IPS DF 19.7 (cell line): ENCODE results near the gene KIF25.
A peak's percentile ranks its signal among the peaks of the same experiment; 100 is the strongest.

Experiments
- DNase-seq: peaks from one replicate; pipeline ENCODE4 v3.0.0-alpha.2; 2013; ENCODE audit warnings: low read depth, low spot score

Gene KIF25

GRCh38 chr6:168016721-168017525 lies 19.5 kb downstream of the KIF25 start:
- no peak for DNase-seq

DNA sequence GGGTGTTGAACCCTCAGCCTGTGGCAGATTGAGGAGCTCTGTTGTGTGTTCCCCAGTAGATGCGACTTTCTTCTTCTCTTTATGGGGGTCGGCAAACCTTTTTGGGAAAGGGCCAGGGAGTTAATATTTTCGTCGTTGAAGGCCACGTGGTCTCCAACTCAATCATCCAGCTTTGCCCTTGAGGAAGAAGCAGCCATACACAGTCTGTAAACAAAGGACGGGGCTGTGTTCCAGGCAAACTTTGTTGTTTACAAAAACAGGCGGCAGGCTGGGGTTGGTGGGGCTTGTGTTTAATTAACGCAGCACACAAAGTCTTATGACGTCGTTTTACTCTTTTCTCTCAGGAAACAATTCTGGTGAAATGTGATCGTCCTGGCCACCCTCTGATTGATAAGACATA lies 20.2 kb downstream of the KIF25 start:
- no peak for DNase-seq

DNA sequence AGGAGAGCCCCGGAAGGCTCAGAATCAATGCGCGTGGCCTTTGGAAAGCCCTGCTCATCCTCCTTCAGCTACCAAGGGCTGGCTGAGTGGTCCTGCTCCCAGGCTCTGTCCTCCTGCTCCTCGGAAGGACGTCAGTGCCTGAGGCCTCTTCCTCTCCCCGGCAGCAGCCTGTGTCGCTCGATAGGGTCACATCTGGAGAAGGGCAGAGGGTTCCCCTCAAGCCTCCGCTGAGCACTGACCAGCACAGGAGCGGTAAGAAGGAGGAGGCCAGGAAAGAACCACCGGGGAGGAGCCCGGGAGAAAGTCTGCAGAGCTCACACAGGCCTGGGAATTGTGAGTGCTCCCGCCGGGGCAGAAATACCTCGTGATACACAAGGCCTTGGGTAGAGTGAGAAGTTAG lies 21.2 kb downstream of the KIF25 start:
- no peak for DNase-seq

GRCh38 chr6:168020242-168020641 lies 22.8 kb downstream of the KIF25 start:
- DNase-seq: no peak

DNA sequence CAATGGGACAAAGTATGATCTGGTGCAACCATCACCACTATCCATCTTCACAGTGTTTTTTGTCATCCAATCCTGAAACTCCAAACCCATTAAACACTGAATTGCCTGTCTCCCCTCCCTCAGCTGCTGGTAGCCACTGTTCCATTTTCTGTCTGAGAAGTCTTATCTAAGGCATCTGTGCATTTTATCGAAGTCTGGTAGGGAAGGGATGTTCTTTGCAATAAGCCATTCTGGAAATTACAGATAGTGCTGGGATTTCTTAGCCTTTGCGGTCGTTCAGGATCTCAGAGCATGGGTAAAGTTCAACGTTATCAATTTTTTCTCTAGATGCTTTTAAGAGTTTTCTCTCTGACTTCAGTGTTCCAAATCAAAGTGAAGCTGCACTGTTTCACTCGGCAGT lies 24.1 kb downstream of the KIF25 start:
- DNase-seq: no peak

GRCh38 chr6:168022488-168023321 lies 25.2 kb downstream of the KIF25 start:
- no peak for DNase-seq

GRCh38 chr6:168024951-168025510 lies 27.6 kb downstream of the KIF25 start:
- no peak for DNase-seq

DNA sequence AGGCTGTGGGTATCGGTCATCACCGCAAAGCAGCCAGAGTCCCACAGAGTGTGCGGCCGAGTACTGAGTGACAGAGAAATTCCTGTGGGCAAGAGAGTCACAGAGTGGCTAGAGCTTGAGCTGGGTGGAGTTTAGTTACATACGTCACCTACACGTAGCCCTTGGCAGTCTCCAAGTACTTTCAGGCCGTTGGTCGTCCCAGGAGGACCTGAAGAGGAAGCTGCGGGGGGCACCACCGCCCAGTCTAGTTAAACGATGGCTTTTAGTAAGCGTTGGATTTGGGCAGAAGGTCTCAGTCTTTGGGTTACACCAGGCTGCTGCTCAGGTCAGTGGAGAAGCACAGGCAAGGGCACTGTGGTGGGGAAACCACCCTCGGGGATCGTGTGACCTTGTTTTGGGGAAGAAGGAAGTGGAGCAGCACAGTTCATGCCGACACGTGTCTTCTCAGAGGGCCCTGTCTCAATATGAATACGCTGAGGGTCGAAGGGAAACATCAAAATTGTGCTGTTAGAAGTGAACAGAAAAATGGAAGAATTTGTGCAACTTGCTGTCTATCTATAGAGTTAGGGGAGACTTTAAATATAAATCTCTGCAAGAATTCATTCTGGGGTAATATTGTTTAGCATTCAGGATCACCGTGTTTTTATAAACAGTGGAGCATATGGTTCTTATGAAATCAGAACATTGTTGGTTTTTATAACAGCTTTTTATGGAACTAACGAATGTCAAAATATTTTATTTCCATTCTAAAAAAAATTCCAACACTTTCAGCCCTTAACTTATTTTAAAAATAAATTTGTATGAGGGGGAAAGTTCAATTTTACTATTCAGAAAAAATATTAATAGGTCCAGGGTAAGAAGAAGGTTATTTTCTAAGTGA lies 28.6 kb downstream of the KIF25 start:
- DNase-seq: no peak

DNA sequence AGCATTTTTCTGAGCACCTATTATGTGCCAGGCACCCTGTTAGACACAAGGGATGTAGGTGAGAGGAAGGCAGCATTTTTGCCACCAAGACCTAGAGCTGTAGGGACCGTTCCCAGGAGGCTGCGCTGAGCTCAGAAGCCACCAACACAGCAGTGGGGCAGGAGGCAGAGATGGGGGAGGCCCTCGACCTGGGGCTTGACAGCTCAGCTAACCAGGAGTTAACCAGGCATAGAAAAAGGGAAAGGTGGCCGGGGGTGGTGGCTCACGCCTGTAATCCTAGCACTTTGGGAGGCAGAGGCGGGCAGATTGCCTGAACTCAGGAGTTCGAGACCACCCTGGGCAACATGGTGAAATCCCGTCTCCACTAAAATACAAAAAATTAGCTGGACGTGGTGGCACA lies 29.5 kb downstream of the KIF25 start:
- DNase-seq: no peak

DNA sequence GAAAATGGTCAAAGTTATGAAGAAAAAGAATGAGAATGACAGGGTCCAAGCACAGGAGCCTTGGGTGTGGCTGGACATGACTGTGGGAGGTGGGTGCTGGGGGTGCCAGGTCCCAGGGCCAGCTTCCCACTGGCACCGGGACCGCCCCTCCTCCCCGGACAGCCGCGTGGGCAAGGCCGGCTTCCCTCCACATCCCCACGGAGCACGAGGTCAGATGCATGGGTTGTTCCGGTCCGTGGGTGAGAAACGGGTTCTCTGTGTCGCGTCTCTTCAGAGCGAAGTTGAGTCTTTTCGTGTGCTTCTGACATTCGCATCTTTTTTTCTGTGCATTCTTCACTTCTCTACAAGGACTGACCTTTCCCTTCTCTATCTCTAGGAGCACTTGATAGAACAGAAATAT lies 30.1 kb downstream of the KIF25 start:
- DNase-seq: no peak

DNA sequence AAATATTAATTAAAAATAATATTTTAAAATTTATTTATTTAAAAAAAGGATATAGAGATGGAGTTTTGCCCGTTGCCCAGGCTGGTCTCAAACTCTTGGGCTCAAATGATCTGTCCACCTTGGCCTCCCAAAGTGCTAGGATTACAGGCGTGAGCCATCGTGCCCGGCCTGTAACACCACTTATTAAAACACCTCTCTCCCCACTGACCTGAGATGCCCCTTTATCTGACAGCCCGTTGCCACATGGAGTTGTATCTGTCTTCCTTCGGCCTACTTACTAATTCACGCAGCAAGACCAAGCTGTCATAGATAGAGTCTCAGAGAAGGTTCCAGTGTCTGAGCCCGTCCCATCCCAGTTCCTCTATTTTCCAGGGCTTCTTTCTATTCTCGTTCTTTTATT lies 30.7 kb downstream of the KIF25 start:
- DNase-seq: no peak

DNA sequence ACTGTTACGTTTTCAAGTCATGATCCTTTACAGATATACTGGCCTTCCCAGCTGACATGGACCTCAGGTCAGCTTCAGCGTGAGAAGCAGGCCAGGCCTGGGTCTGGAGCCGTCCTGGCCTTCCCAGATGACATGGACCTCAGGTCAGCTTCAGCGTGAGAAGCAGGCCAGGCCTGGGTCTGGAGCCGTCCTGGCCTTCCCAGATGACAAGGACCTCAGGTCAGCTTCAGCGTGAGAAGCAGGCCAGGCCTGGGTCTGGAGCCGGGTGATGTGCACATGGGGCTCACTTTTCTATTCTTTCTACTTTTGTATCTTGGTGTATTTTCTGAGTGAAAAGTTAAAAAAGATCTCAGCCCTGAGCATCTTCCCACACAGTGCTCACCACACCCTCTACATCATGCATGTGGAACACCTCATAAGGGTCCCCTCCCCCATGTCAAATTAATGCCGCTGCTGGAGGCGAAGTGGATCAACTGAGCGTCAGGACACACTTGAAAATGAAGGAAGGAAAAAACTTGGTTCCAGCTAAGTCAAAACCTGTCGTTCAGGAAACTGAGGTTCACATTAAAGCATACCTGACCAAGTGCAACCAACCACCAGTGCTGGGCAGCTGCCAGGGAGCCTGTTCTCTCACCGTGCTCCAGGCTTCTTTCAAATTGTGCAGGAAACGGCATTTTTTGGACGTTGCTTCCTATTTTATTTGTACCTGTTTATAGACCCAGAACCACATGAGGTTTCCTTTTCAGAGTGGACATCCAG lies 32.2 kb downstream of the KIF25 start:
- DNase-seq: no peak

- DNase-seq: no peak
These were observed 32.8 kb downstream of the KIF25 start for GRCh38 chr6:168030218-168030746.

DNA sequence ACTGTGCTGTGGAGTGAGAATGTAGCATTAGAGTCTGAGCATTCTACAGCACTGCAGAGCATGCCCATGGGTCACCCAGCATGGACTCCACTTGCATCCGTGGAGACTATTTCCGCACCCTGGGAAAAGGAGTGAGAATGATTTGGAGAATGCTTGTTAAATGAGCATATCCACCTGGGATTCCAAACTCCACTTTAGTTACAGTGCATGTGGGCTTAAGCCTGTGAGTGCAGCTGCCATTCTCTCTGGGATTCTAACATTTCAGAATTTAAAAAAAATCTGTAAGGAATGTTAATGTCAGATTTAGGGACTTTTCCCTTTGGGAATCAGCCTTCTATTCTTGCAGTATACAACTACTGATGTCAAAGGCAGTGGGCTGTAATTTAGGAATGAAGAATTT lies 33.4 kb downstream of the KIF25 start:
- DNase-seq: no peak

DNA sequence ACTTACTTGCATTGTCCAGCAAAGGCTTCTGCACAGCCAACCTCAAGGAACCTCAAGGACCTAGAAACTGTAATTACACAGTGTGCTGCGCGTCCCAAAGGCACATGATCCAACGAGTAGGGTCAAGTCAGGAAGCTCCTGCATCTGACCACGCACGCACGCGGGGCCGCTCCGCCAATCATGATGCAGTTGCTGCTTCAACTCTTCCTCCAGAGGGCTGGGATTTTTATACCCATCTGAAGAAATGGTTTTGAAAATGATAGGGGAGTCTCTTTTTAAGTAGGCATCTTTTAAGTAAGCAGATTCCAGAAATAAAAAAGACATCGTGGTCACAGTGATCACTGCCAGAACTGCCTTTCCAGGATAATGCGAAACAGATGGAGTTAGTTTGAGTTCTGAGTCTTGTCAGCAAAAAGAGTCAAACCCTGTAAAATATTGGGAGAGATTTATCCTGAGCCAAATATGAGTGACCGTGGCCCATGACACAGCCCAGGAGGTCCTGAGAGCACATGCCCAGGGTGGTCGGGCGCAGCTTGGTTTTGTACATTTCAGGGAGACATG lies 34.0 kb downstream of the KIF25 start:
- no peak for DNase-seq

- no peak for DNase-seq
These were observed 34.7 kb downstream of the KIF25 start for GRCh38 chr6:168032005-168032760.

GRCh38 chr6:168033791-168034190 lies 36.3 kb downstream of the KIF25 start:
- DNase-seq: no peak

DNA sequence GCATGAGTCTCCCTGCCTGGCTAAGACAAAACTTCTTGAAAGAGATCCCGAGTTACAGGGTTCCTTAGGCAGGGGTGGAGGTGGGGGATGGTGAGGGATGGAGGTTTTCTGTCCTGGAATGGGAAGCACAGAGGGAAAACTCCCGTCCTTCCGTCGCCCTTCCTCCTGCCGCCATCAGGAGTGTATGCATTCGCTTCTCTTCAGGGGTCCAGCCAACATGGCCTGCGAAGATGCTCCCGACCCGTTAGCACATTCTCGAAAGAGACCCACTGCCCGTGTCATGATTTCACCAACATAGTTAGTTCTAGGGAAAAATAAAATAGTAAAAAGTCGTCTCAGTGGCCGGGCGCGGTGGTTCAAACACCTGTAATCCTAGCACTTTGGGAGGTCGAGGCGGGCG lies 37.1 kb downstream of the KIF25 start:
- DNase-seq: no peak

DNA sequence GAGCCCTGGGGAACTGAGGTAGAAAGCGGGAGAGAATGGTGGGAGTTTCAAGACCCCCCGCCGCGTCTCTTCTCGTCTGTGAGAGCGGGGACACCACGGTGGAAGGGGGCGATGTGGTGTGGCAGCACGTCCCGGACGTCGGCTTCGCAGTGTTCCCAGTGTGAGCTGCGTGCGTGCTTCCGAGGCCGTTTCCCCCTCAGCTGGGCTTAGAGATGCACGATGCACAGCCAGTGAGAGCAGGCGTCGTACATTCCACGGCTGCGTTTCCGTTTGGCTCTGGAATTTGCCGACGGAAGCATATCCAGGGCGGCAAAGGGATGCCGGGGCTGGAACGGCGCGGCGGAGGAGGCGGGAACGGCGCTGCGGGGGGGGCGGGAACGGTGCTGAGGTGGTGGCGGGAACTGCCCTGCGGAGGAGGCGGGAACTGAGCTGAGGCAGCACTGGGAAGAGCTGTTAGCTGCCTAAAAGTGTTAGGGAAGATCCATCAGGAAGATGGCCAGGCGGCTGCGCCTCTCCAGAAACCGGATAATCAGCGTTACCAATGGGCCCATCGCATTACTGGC lies 37.7 kb downstream of the KIF25 start:
- peak; percentile 87 for DNase-seq
